Measurements from ENCODE around the gene TGFB3.

The TGFB3 gene

DNA sequence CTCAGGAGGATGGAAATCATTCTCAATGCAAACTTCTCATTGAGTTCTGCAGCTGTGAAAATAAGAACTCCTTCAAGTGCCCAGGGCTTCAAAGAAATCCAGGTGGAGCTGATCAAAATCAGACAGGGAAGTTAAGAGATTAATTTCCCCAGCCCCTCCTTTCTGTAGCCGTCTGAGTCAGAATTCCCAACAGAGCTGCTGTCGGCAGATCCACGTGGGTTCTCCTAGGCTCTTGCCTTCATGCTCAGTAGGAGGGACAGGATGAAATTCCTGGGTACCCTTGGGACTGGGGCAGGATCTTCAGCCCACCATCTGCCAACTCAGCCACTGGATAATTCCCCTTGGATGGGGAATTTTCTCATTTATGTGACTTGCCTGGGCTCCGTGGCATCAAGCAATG is 13.3 kb downstream of the TGFB3 start:
- H3K4me3 ChIP-seq (ENCODE audit: low read length), result no peak overlapping the region
- no peaks in the 10 kb centered on the region for H3F3A ChIP-seq (ENCODE audit: insufficient read depth, low read length)
- H3K9me2 ChIP-seq (replicated peaks; ENCODE audit: insufficient read depth, low read length), result no peaks in the 10 kb centered on the region
- no peaks in the 10 kb centered on the region for H3K4me1 ChIP-seq (ENCODE audit: low read length)
- no peak overlapping the region for H3K4me2 ChIP-seq (ENCODE audit: low read depth, low read length)
- no peaks in the 10 kb centered on the region for H4K20me1 ChIP-seq (ENCODE audit: insufficient read depth, low read length)
- H2AFZ ChIP-seq (ENCODE audit: low read length), result no peak overlapping the region
- H3K36me3 ChIP-seq (replicated peaks; ENCODE audit: insufficient read depth, low read length), result no peaks in the 10 kb centered on the region
- H3K79me2 ChIP-seq (ENCODE audit: low read length), result no peaks in the 10 kb centered on the region
- TF ChIP-seq EZH2 (optimal IDR thresholded peaks at IDR 0.05; ENCODE audit: low read depth, low read length) (no peak), EZH2phosphoT487 (IDR thresholded peaks at IDR 0.05; ENCODE audit: low read length) (no peak)
- TF ChIP-seq, protein P1, sequence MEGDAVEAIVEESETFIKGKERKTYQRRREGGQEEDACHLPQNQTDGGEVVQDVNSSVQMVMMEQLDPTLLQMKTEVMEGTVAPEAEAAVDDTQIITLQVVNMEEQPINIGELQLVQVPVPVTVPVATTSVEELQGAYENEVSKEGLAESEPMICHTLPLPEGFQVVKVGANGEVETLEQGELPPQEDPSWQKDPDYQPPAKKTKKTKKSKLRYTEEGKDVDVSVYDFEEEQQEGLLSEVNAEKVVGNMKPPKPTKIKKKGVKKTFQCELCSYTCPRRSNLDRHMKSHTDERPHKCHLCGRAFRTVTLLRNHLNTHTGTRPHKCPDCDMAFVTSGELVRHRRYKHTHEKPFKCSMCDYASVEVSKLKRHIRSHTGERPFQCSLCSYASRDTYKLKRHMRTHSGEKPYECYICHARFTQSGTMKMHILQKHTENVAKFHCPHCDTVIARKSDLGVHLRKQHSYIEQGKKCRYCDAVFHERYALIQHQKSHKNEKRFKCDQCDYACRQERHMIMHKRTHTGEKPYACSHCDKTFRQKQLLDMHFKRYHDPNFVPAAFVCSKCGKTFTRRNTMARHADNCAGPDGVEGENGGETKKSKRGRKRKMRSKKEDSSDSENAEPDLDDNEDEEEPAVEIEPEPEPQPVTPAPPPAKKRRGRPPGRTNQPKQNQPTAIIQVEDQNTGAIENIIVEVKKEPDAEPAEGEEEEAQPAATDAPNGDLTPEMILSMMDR (IDR thresholded peaks at IDR 0.05; ENCODE audit: low read length), result no peak
- no peaks in the 10 kb centered on the region for H3K27me3 ChIP-seq (replicated peaks; ENCODE audit: insufficient read depth, low read length)
- no peak overlapping the region for H3K27ac ChIP-seq (ENCODE audit: low read length)
- no peaks in the 10 kb centered on the region for H3K9me3 ChIP-seq (replicated peaks; ENCODE audit: insufficient read depth, low read length)
- H3K9ac ChIP-seq (ENCODE audit: low read length), result no peak overlapping the region
- DNase-seq, result no peak

DNA sequence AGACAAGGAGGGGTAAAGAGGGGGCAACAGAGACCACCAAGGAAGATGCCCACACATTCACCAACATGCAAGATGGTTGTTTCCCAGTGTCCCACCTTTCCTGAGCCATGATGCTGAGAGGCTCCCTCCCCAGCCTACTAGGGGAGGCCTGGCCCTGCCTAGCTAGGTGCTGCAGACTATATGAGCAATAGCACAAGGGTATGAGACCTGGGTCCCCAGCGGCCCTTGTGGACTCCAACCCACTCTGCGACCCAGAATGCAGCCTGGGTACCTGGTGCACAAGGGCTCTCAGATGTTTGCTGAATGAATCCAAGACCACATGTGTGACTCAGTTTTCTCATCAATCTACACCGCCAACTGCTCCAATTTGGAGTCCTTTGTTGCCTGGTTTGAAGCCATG is 13.9 kb downstream of the TGFB3 start:
- Histone ChIP-seq H3K9ac (ENCODE audit: low read length) (no peak overlapping the region), H2AFZ (ENCODE audit: low read length) (no peak overlapping the region), H4K20me1 (ENCODE audit: insufficient read depth, low read length) (no peaks in the 10 kb centered on the region), H3K9me3 (replicated peaks; ENCODE audit: insufficient read depth, low read length) (no peaks in the 10 kb centered on the region), H3K36me3 (replicated peaks; ENCODE audit: insufficient read depth, low read length) (no peaks in the 10 kb centered on the region), H3K4me3 (ENCODE audit: low read length) (no peak overlapping the region), H3F3A (ENCODE audit: insufficient read depth, low read length) (no peaks in the 10 kb centered on the region), H3K79me2 (ENCODE audit: low read length) (no peaks in the 10 kb centered on the region), H3K27me3 (replicated peaks; ENCODE audit: insufficient read depth, low read length) (no peaks in the 10 kb centered on the region), H3K4me2 (ENCODE audit: low read depth, low read length) (no peak overlapping the region), H3K9me2 (replicated peaks; ENCODE audit: insufficient read depth, low read length) (no peaks in the 10 kb centered on the region), H3K27ac (ENCODE audit: low read length) (no peak overlapping the region), H3K4me1 (ENCODE audit: low read length) (no peaks in the 10 kb centered on the region)
- no peak for DNase-seq
- TF ChIP-seq EZH2phosphoT487 (IDR thresholded peaks at IDR 0.05; ENCODE audit: low read length) (no peak), EZH2 (optimal IDR thresholded peaks at IDR 0.05; ENCODE audit: low read depth, low read length) (no peak)
- TF ChIP-seq, protein P1 (IDR thresholded peaks at IDR 0.05; ENCODE audit: low read length), result no peak

DNA sequence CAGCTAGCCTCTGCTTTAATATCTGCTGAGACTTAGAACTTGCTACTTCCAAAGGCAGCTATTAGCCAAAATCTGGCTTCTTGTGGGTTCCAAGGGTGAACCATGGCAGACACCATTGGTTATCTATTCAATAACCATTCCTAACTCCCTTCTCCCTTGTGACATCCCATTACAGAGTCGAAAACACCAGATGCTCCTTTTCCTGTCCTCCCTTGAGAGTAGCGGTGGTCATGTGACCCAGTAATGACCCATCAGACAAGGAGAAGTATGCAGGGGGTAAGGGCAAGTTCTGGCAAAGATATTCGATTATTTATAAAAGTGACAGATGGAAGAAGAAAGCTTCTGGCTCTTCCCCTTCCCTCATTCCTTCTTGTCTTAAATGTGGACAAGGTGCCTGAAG is 20.1 kb downstream of the TGFB3 start:
- TF ChIP-seq, protein P1 (IDR thresholded peaks at IDR 0.05; ENCODE audit: low read length), result no peak
- no peak for TF ChIP-seq EZH2 (optimal IDR thresholded peaks at IDR 0.05; ENCODE audit: low read depth, low read length)
- TF ChIP-seq EZH2phosphoT487 (IDR thresholded peaks at IDR 0.05; ENCODE audit: low read length), result no peak
- Histone ChIP-seq H3K9ac (ENCODE audit: low read length) (no peak overlapping the region), H3K27me3 (replicated peaks; ENCODE audit: insufficient read depth, low read length) (no peaks in the 10 kb centered on the region), H3K9me2 (replicated peaks; ENCODE audit: insufficient read depth, low read length) (no peaks in the 10 kb centered on the region), H3K9me3 (replicated peaks; ENCODE audit: insufficient read depth, low read length) (no peaks in the 10 kb centered on the region), H3K27ac (ENCODE audit: low read length) (no peak overlapping the region), H3K4me3 (ENCODE audit: low read length) (no peak overlapping the region), H3K36me3 (replicated peaks; ENCODE audit: insufficient read depth, low read length) (no peaks in the 10 kb centered on the region), H3K4me1 (ENCODE audit: low read length) (no peaks in the 10 kb centered on the region), H3F3A (ENCODE audit: insufficient read depth, low read length) (no peaks in the 10 kb centered on the region), H2AFZ (ENCODE audit: low read length) (no peak overlapping the region), H3K79me2 (ENCODE audit: low read length) (no peaks in the 10 kb centered on the region), H3K4me2 (ENCODE audit: low read depth, low read length) (no peak overlapping the region), H4K20me1 (ENCODE audit: insufficient read depth, low read length) (no peaks in the 10 kb centered on the region)
- DNase-seq, result no peak
